ENCODE results near the gene UQCRC2. TPM values are rescaled to one million over a fixed set of nuclear protein-coding genes. Genes with fewer than 3 reads are reported as not detected.
"Not testable (repeated sequence)": the region's sequence is repeated elsewhere in the genome, so short reads cannot be mapped to it uniquely, and the experiment has no call there.

The UQCRC2 gene
- 100 to 1,000 TPM; 349 to 569 (median 470) TPM for total RNA-seq
- long read RNA-seq, donor 1, transcript UQCRC2-201 (14 exons, 2,615 nt): major isoform, 276 of 295 reads
- long read RNA-seq, donor 1, partial matches to known transcripts: 8 of 295 reads
- long read RNA-seq, donor 1, other reads (novel, unspliced or antisense): 8 of 295 reads
- long read RNA-seq, donor 2, transcript UQCRC2-201 (14 exons, 2,615 nt): major isoform, 297 of 331 reads
- long read RNA-seq, donor 2, partial matches to known transcripts: 13 of 331 reads
- long read RNA-seq, donor 2, other reads (novel, unspliced or antisense): 20 of 331 reads

- H3K4me3 ChIP-seq: peak within 1 kb of the TSS; percentile 89
- no peaks in the 10 kb centered on the region for H3K9me3 ChIP-seq
- ATAC-seq (peak; percentile 96), DNase-seq (peak; percentile 92 to 93 (median 93))
- intact Hi-C loops (cut with DNase I, micrococcal nuclease): no loop called here
- peaks cover 18% of the 10 kb centered on the region for H3K4me1 ChIP-seq (ENCODE audit: low read depth)
- TF ChIP-seq CTCF (IDR thresholded peaks at IDR 0.05): no peak
- peaks cover under 1% of the 10 kb centered on the region for H3K36me3 ChIP-seq (ENCODE audit: low read depth)
Observed at GRCh38 chr16:21952793-21953540, at the start of gene UQCRC2. TSS of gene UQCRC2 (plus strand) at chr16:21953361. CDS start at chr16:21953424, 63 bp downstream.

- H3K4me1 ChIP-seq (ENCODE audit: low read depth); H3K4me3 ChIP-seq; DNase-seq; ATAC-seq; intact Hi-C loops (cut with DNase I, micrococcal nuclease); H3K36me3 ChIP-seq (ENCODE audit: low read depth); H3K9me3 ChIP-seq: not testable (repeated sequence)
Observed at GRCh38 chr16:21932650-21933049, 20.5 kb upstream of the UQCRC2 start.

GRCh38 chr16:21933316-21933715 is 19.8 kb upstream of the UQCRC2 start:
- intact Hi-C loops (cut with DNase I, micrococcal nuclease): not testable (repeated sequence)

GRCh38 chr16:21933790-21934189 is 19.4 kb upstream of the UQCRC2 start:
- H3K36me3 ChIP-seq (ENCODE audit: low read depth); ATAC-seq; H3K4me1 ChIP-seq (ENCODE audit: low read depth); intact Hi-C loops (cut with DNase I, micrococcal nuclease); DNase-seq; H3K9me3 ChIP-seq; H3K4me3 ChIP-seq: not testable (repeated sequence)

More at GRCh38 chr16:21933316-21933715, 19.8 kb upstream of the UQCRC2 start:
- H3K9me3 ChIP-seq; H3K4me3 ChIP-seq; H3K4me1 ChIP-seq (ENCODE audit: low read depth); H3K36me3 ChIP-seq (ENCODE audit: low read depth): not testable (repeated sequence)
- DNase-seq (peak in 1 of 3 donors; percentile 51), ATAC-seq (peak; percentile 90)

GRCh38 chr16:21936216-21936615 is 16.9 kb upstream of the UQCRC2 start:
- H3K9me3 ChIP-seq; DNase-seq; H3K4me3 ChIP-seq; intact Hi-C loops (cut with DNase I, micrococcal nuclease); H3K36me3 ChIP-seq (ENCODE audit: low read depth); H3K4me1 ChIP-seq (ENCODE audit: low read depth); ATAC-seq: not testable (repeated sequence)

GRCh38 chr16:21937336-21937829 is 15.8 kb upstream of the UQCRC2 start:
- intact Hi-C loops (cut with DNase I, micrococcal nuclease): no loop called here
- DNase-seq (no peak), ATAC-seq (no peak)
- no peaks in the 10 kb centered on the region for H3K4me1 ChIP-seq (ENCODE audit: low read depth)
- no peak overlapping the region for H3K4me3 ChIP-seq
- H3K36me3 ChIP-seq (ENCODE audit: low read depth): no peaks in the 10 kb centered on the region
- no peak for TF ChIP-seq CTCF (IDR thresholded peaks at IDR 0.05)
- no peaks in the 10 kb centered on the region for H3K9me3 ChIP-seq

- DNase-seq (no peak), ATAC-seq (no peak)
- Histone ChIP-seq H3K4me1 (ENCODE audit: low read depth) (no peaks in the 10 kb centered on the region), H3K4me3 (no peak overlapping the region), H3K36me3 (ENCODE audit: low read depth) (no peaks in the 10 kb centered on the region), H3K9me3 (no peaks in the 10 kb centered on the region)
- TF ChIP-seq CTCF (IDR thresholded peaks at IDR 0.05): no peak
- intact Hi-C loops (cut with DNase I, micrococcal nuclease): no loop called here
Observed at GRCh38 chr16:21940570-21940969, 12.6 kb upstream of the UQCRC2 start.
